ENCODE results near the gene AKT1S1. TPM values are rescaled to one million over a fixed set of nuclear protein-coding genes. Genes with fewer than 3 reads are reported as not detected.
A peak's percentile ranks its signal among the peaks of the same experiment; 100 is the strongest.
"Not testable (repeated sequence)": the region's sequence is repeated elsewhere in the genome, so short reads cannot be mapped to it uniquely, and the experiment has no call there.

Gene AKT1S1
- total RNA-seq, 1 donor from 2014 or later, result 35.0 TPM

DNA sequence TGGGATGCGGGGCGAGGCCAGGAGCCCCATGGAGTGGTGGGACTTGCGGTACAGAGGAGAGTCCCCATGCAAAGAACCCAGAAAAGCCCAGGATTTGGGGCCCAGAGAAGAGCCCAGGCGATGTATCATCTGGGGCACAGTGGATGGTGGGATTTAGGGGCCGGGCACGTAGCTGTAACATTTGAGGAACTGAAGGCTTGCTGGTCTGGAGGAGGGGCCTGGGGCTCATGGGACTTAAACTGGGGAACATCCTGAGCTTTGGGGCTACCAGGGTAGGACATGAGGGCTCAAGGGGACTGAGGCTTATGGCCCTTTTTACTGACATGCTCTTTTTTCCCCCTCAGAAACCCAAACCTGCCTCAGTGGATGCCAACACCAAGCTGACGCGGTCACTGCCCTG, 45.6 kb downstream of the AKT1S1 start:
- DNase-seq (no peak), ATAC-seq (ENCODE audit: poor library complexity) (no peak)
- intact Hi-C loops (cut with DNase I), result no loop called here

- no peak for ATAC-seq (ENCODE audit: poor library complexity)
- intact Hi-C loops (cut with DNase I), result no loop called here
- DNase-seq, result no peak
Measured at GRCh38 chr19:49830766-49831165, 46.4 kb downstream of the AKT1S1 start.

DNA sequence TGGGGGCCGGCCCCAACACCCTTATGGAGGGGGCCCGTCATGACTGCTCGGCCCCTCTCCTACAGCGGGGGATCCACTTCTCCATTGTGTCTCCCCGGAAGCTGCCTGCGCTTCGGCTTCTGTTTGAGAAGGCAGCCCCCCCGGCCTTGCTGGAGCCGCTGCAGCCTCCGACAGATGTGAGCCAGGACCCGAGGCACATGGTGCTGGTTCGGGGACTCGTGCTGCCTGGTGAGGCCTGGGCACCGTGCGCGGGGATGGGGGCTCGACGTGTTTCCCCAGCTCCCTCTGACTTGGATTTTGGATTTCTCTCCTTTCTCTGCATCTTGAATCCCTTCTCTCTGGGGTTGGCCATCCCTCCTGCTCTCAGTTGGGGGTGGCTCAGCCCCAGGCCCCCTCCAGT, 47.4 kb downstream of the AKT1S1 start:
- intact Hi-C loops (cut with DNase I), result no loop called here
- no peak for DNase-seq

DNA sequence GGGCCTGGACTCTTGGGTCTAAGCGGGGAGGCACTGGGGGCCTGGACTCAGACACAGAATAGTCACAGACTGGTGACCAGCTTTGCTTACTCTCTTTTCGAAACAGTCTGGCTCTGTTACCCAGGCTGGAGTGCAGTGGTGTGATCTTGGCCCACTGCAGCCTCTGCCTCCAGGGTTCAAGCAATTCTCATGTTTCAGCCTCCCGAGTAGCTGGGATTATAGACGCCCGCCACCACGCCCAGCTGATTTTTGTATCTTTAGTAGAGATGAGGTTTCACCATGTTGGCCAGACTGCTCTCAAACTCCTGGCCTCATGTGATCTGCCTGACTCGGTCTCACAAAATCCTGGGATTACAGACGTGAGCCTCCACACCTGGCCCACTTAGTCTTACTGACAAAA, 48.0 kb downstream of the AKT1S1 start:
- intact Hi-C loops (cut with DNase I), result no loop called here
- DNase-seq (no peak), ATAC-seq (ENCODE audit: poor library complexity) (no peak)

More for the DNA sequence above, 47.4 kb downstream of the AKT1S1 start:
- ATAC-seq (ENCODE audit: poor library complexity), result no peak

GRCh38 chr19:49827034-49827433, 50.1 kb downstream of the AKT1S1 start:
- DNase-seq, result no peak
- ATAC-seq (ENCODE audit: poor library complexity), result no peak
- intact Hi-C loops (cut with DNase I), result no loop called here

- intact Hi-C loops (cut with DNase I), result no loop called here
- ATAC-seq (ENCODE audit: poor library complexity), result no peak
- no peak for DNase-seq
Measured at GRCh38 chr19:49824662-49825061, 52.5 kb downstream of the AKT1S1 start.

GRCh38 chr19:49823472-49823871, 53.7 kb downstream of the AKT1S1 start:
- ATAC-seq (ENCODE audit: poor library complexity), result no peak
- intact Hi-C loops (cut with DNase I), result no loop called here
- no peak for DNase-seq

DNA sequence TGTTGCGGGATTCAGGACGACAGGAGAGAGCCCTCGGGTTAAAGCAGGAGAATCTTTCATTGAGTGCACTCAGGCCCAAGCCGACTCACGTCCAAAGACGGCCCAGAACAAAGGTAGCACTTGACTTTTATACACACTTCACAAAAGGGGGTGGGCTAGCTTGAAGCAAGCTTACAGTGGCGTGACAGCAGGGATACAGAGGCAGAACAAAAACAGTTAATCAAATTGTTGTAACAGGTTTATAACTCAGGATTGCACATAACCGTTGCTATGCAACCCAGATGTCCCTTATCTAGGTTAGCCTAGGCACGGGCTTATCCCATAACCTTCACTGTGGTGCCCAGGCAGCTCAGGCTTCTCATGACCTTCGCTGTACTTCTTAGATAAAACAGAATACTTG, 57.0 kb downstream of the AKT1S1 start:
- ATAC-seq (ENCODE audit: poor library complexity) (peak; percentile 29), DNase-seq (no peak)

DNA sequence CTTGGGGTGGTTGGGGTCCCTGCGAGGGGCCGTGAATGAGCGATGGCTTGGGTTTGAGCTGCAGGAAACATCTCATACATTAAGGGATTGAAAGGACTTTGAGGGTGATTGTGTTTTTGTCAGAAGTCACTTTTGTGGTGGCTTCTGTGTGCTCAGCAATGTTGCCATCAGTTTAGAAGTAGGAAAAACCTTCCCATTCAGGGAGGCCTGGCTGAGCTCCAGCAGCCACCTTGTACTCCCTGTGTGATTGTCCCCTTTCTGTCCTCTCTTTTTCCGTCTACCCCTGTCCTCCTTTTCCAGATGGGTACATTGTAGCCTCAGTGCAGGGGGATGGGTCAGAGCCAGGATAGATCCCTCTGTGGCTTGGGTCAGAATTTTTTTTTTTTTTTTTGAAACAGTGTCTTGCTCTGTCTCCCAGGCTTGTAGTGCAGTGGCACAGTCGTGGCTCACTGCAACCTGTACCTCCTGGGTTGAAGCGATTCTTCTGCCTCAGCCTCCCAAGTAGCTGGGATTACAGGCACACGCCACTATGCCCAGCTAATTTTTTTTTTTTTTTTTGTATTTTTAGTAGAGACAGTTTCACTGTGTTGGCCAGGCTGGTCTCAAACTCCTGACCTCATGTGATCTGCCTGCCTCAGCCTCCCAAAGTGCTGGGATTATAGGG, 57.6 kb downstream of the AKT1S1 start:
- not testable (repeated sequence) for ATAC-seq (ENCODE audit: poor library complexity); DNase-seq
- intact Hi-C loops (cut with DNase I), result loop anchor here (5.0 kb wide), 1 partner anchor 33 kb away; the partner anchor contains the start of gene PTOV1

More for the DNA sequence above, 57.0 kb downstream of the AKT1S1 start:
- intact Hi-C loops (cut with DNase I), result no loop called here

Small RNA genes lying within 50 kb of the gene (microRNA-seq; reads per million reads assigned to microRNA genes)
- not detected for gene MIR4749
- not detected for gene MIR4750
- not detected for gene MIR6800

Other genes with a start within 250 kb of the AKT1S1 start
- 105 TPM for gene RRAS, start 237.2 kb downstream of the AKT1S1 start, total RNA-seq
- 42.0 TPM for gene SCAF1, start 235.1 kb downstream of the AKT1S1 start, total RNA-seq
- gene IRF3, start 211.5 kb downstream of the AKT1S1 start, total RNA-seq, result 29.9 TPM
- 10.8 TPM for gene BCL2L12, start 211.4 kb downstream of the AKT1S1 start, total RNA-seq
- gene PRMT1, start 200.1 kb downstream of the AKT1S1 start, total RNA-seq, result 110 TPM
- 0.67 TPM for gene ADM5, start 187.8 kb downstream of the AKT1S1 start, total RNA-seq
- gene CPT1C, start 186.2 kb downstream of the AKT1S1 start, total RNA-seq, result 2.2 TPM
- 0.86 TPM for gene TSKS, start 114.0 kb downstream of the AKT1S1 start, total RNA-seq
- gene AP2A1, start 110.4 kb downstream of the AKT1S1 start, total RNA-seq, result 62.7 TPM
- gene FUZ, start 64.1 kb downstream of the AKT1S1 start, total RNA-seq, result 19.8 TPM
- gene MED25, start 59.1 kb downstream of the AKT1S1 start, total RNA-seq, result 83.4 TPM
- 120 TPM for gene PTOV1, start 26.2 kb downstream of the AKT1S1 start, total RNA-seq
- 36.3 TPM for gene PNKP, start 9.8 kb downstream of the AKT1S1 start, total RNA-seq
- gene TBC1D17, start 347 bp upstream of the AKT1S1 start, total RNA-seq, result 46.0 TPM
- gene IL4I1, start 19.5 kb upstream of the AKT1S1 start, total RNA-seq, result not detected
- 7.2 TPM for gene ATF5, start 51.9 kb upstream of the AKT1S1 start, total RNA-seq
- gene NUP62, start 52.1 kb upstream of the AKT1S1 start, total RNA-seq, result 28.2 TPM
- 0.75 TPM for gene SIGLEC11, start 83.8 kb upstream of the AKT1S1 start, total RNA-seq
- gene VRK3, start 148.0 kb upstream of the AKT1S1 start, total RNA-seq, result 22.2 TPM
- 3.7 TPM for gene ZNF473, start 148.7 kb upstream of the AKT1S1 start, total RNA-seq